Midbrain (tissue), 1 donor: Measurements from ENCODE around the gene CPSF4L.

Experiments used
- DNase-seq: peaks from one replicate; lab custom pipeline; 2025; lab: John Stamatoyannopoulos, UW

The CPSF4L gene

GRCh38 chr17:73232587-73233373 lies 28.9 kb downstream of the CPSF4L start:
- peak; percentile 35 for DNase-seq

DNA sequence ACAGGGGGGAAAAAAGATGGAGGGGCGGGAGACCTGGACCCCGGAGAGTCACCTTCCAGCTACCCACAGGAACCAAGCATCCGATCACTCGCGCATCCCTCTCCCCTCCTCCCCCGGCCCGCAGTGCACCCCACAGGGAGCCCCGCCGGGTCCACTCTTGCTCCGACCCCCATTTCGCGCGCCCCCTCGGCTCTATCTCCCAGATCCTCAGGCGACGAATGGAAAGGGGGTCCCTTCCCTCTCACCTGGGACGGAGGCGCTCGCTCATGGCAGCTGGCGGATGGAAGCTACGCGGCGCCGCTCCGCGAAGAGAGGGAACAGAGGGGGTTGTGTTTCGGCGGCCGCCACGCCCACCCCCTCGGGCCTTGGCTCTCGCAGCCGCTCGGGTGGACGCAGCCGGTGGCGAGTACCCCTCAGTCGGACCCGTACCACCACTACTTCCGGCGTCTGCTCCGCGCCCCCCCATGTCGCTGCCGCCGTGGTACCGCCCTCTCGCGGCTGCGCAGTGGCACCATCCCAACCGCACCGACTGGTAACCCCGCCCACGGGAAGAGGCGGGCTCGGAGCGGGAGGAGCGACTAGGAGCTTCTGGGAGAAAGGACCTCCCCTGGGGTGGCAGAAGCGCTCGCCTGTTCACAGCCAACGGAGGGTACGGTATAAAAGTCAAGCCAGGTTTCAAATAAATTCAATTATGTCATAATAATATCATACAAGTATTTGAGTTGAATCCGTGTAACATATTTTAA lies 29.7 kb downstream of the CPSF4L start:
- DNase-seq: peak; percentile 98

GRCh38 chr17:73231395-73231794 lies 30.3 kb downstream of the CPSF4L start:
- peak; percentile 12 for DNase-seq

- no peak for DNase-seq
Observed at GRCh38 chr17:73230088-73230487, 31.6 kb downstream of the CPSF4L start.

- peak; percentile 23 for DNase-seq
Observed at GRCh38 chr17:73228748-73229236, 32.9 kb downstream of the CPSF4L start.

DNA sequence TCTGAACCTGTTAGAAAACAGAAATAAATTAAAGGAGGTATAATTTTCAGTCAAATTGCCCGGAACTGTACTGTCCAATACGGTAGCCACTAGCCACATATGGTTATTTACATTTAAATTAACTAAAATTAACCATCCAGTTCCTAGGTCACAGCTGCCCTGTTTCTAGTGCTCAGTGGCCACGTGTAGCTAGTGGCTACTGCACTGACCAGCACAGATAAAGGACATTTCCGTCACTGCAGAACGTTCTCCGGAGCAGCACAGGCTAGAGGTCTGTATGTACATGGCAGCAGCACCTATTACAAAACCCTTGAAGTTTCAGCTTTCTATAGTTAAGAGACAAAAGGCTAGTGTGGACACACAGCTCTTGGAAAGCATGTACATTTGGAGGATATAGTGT lies 33.7 kb downstream of the CPSF4L start:
- no peak for DNase-seq

- no peak for DNase-seq
Observed at GRCh38 chr17:73227379-73227778, 34.3 kb downstream of the CPSF4L start.

GRCh38 chr17:73226556-73227172 lies 35.0 kb downstream of the CPSF4L start:
- DNase-seq: no peak

DNA sequence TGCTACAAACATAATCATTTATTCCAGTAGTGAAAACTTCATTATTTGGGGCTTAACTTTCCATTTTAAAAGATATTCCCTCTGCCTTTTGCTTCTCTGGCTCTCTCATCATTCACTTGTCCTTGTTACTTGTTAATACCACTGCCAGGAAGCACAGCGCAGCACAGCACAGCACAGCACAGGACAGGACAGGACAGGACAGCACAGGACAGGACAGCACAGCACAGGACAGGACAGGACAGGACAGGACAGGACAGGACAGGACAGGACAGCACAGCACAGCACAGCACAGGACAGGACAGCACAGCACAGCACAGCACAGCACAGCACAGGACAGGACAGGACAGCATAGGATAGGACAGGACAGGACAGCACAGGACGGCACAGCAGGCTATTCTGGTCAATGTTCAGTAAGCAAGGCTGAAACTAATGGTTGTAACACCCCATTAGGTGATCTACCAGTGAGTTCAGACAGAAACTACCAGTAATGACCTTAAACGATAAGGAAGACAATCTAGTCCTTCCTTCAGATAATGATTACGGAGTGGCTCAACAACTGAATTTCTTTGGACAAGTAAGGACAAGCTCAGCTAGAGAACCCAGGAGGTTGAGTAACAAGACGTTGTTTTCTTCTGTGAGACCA lies 36.9 kb downstream of the CPSF4L start:
- no peak for DNase-seq

- DNase-seq: no peak
Observed at GRCh38 chr17:73224237-73224636, 37.4 kb downstream of the CPSF4L start.

- no peak for DNase-seq
Observed at GRCh38 chr17:73223626-73224230, 38.0 kb downstream of the CPSF4L start.

DNA sequence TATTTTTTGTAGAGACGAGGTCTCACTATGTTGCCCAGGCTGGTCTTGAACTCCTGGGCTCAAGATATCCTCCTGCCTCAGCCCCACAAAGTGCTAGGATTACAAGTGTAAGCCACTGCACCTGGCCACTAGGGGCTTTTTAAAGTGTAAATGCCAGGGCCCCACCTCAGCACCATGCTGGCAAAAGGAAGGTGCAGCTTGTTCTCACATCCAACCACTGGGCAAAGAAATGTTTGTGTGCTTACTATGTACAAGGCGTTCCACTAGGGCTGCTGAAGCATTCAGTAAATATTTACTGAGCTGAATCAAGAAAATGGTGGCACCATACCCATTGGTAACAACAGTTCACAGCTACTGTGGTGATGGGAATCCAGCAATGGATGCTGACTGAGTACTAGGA lies 46.2 kb downstream of the CPSF4L start:
- no peak for DNase-seq

DNA sequence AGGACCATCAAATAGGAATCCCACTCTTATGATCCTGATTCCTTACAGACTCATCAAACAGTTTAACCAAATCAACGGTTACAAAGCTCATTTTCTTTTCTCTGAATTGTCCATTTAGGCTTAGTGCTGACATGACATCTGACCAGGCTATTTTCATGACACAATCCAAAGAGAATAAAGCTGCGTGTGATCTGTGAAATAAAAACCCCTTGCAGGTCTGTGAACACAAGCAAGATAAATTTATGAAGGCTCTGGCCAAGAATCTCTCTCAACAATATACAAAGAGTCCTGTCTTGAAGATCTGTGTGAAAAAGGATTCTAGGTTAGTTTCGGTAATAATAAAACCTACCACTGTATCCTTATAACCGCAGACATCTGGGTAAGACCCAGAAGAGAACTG lies 46.8 kb downstream of the CPSF4L start:
- DNase-seq: no peak

- DNase-seq: no peak
Observed at GRCh38 chr17:73214008-73214407, 47.7 kb downstream of the CPSF4L start.

GRCh38 chr17:73211745-73212144 lies 49.9 kb downstream of the CPSF4L start:
- no peak for DNase-seq

DNA sequence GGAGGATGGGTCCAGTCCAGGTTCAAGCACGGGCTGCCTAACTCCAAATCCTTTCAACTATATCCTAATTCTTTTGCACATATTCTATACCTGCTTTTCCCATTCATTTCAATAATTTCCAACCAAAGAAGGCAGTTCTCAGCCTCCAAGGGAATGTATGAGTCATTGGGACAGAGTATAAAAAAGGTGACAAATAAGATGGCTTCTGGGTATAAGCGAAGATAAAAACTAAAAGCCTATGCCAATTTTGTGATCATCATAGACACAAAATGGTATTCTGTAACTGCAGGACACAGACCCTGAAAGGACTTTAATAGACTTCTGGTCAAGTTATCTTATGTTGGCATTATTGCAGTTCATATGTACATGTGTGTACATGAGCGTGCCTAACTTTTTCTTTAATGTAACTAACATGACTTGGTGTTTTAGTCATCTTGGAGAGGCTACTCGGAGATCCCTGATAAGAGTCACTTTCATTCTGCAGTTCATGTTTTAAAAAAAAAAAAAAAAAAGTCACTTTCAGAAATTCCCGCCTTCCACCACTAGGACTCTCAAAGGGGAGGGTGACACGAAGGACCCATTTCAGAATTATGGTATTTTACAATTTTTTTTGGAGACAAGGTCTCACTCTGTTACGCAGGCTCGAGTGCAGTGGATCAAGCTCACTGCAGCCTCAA lies 51.5 kb downstream of the CPSF4L start:
- DNase-seq: no peak

GRCh38 chr17:73209436-73209835 lies 52.2 kb downstream of the CPSF4L start:
- DNase-seq: no peak

DNA sequence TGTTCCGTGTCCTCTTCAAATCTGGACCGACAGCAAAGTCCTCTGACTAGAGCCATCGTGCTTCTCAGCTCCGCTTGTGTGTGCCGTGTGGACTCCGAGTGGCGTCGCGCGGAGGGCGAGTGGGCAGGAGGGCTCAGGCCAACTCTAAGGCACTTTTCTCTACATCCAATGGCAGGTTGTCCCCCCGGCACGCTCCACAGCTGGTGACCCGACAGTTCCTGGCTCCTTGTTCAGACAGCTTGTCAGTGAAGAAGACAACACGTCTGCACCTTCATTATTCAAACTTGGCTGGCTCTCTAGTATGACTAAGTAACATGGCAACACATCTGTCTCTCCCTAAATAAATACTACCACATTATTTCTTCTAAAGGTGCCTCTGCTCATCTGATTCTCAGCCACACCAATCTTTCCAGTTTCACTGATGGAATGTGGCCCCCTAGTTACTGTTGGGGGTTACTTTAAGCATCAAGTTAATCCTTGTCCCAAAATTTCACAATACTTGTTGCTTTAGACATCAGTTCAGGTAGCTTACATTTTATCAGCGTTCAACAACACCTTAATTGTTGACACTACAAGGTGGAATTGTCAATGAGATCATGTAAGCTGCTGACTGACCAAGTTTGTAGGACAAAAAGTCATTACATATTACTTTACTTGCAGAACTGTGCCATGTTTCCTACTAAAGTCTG lies 53.4 kb downstream of the CPSF4L start:
- no peak for DNase-seq

DNA sequence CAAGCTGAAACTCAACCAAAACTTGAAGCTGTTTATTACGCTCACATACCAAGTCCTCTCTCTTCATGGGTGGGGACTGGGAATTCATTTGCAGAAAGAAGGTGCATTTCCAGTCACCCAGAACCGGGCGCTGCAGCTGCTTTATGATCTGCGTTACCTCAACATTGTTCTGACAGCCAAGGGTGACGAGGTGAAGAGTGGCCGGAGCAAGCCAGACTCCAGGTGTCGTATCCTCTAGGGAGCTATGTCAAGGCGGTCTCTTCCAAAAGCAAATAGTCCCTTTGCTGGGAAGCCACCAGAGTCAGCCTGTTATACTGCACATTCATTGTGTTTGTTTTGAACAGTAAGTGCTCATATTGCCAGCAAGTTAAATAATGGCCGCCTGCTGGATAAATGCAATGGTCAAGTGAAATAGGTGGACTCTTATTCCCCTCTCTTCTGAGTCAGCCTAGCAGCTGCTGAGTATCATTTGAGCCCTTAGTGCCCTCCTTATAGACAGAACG lies 56.2 kb downstream of the CPSF4L start:
- no peak for DNase-seq

DNA sequence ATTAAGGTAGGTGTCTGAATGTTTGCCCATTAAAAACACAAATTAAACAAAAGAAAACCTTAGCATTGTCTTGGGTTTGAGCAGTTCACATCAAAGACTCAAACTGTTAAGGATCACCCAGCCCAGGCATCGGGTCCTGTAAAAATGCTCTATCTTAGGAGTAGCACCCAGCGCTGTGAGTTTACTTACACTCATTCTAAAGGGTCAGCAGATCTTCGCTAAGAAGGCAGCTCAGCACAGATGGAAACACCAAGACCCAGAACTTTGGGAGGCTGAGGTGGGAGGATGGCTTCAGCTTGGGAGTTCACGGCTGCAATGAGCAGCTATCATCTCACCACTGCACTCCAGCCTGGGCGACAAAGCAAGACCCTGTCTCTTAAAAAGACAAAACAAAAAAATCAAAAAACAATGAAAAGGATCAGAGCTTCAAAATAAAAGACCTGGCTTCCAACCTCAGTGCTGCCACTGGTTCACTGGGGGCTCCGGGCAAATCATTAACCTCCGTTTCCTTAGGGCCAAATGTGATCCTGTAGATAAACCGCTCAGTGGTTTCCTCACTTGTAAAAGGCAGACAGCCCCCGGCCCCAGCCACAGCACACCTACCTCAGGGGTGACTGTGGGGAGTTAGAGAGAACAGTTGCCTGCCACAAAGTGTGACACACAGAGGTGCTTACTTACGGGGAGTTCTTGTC lies 57.7 kb downstream of the CPSF4L start:
- DNase-seq: no peak
